ENCODE data around the gene ZSCAN12. TPM values are rescaled to one million over a fixed set of nuclear protein-coding genes. Genes with fewer than 3 reads are reported as not detected.
"Not testable (repeated sequence)": the region's sequence is repeated elsewhere in the genome, so short reads cannot be mapped to it uniquely, and the experiment has no call there.

The ZSCAN12 gene
- polyA plus RNA-seq, 1 donor (not counting 4 experiments of a cell fraction or from before 2014, with no cell fraction given) = 4.0 TPM

DNA sequence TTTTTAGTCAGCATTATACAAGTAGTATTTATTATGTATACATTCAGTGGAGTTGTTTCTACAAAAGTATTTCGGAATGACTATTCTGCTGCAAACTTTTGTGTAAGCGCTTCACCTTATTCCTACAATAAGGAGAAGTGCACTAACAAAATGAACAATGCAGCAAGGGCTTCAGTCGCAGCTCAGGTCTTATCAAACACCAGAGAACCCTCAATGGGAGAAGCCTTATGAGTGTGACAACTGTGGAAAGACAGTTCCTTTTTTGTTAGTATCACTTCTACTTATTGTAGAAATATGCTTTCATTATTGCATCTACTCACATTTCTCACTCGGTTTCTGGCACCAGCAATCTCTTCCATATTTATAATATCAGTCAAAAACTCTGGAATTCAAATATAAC, 31.0 kb downstream of the ZSCAN12 start:
- no peak for TF ChIP-seq EZH2 (IDR thresholded peaks at IDR 0.05; ENCODE audit: low read length)
- TF ChIP-seq, protein P1, sequence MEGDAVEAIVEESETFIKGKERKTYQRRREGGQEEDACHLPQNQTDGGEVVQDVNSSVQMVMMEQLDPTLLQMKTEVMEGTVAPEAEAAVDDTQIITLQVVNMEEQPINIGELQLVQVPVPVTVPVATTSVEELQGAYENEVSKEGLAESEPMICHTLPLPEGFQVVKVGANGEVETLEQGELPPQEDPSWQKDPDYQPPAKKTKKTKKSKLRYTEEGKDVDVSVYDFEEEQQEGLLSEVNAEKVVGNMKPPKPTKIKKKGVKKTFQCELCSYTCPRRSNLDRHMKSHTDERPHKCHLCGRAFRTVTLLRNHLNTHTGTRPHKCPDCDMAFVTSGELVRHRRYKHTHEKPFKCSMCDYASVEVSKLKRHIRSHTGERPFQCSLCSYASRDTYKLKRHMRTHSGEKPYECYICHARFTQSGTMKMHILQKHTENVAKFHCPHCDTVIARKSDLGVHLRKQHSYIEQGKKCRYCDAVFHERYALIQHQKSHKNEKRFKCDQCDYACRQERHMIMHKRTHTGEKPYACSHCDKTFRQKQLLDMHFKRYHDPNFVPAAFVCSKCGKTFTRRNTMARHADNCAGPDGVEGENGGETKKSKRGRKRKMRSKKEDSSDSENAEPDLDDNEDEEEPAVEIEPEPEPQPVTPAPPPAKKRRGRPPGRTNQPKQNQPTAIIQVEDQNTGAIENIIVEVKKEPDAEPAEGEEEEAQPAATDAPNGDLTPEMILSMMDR (optimal IDR thresholded peaks at IDR 0.05 in 1 of 3, IDR thresholded peaks at IDR 0.05 in 1 of 3, conservative IDR thresholded peaks at IDR 0.05 in 1 of 3; ENCODE audit: extremely low read depth in 1 of 3, insufficient read depth in 2 of 3, low read length in 3 of 3) = no peak
- peaks cover 6 to 13% of the 10 kb centered on the region in 2 experiments for H3K36me3 ChIP-seq (ENCODE audit: control insufficient read depth in 2 of 2, extremely low read depth in 1 of 2, insufficient read depth in 2 of 2, low read length in 2 of 2)
- no peak overlapping the region for H2AFZ ChIP-seq (ENCODE audit: control insufficient read depth, low read length)
- dilution Hi-C loops (cut with MboI; ENCODE audit: extremely low pct_ligation_motif_present, low sequenced_read_pairs) = no loop called here
- DNase-seq (ENCODE audit: low read depth, low spot score) (no peak), FAIRE-seq (no peak)
- H3K79me2 ChIP-seq (ENCODE audit: control insufficient read depth, insufficient read depth, low read length) = no peaks in the 10 kb centered on the region
- H3K4me3 ChIP-seq (ENCODE audit: control insufficient read depth in 2 of 3, extremely low read depth in 1 of 3, insufficient read depth in 2 of 3, low read depth in 1 of 3, low read length in 3 of 3) = no peak overlapping the region
- H3K9me3 ChIP-seq (ENCODE audit: control insufficient read depth, low read depth, low read length) = no peaks in the 10 kb centered on the region
- no peaks in the 10 kb centered on the region for H4K20me1 ChIP-seq (ENCODE audit: control insufficient read depth, extremely low read depth, insufficient read depth, low read length)
- no peak overlapping the region for H3K27ac ChIP-seq (ENCODE audit: control insufficient read depth, insufficient read depth, low read length)
- H3K4me2 ChIP-seq (ENCODE audit: control insufficient read depth, extremely low read depth, insufficient read depth, low read depth, low read length) = no peak overlapping the region
- H3K9me1 ChIP-seq (ENCODE audit: control insufficient read depth, extremely low read depth, insufficient read depth, low read length) = no peaks in the 10 kb centered on the region
- H3K27me3 ChIP-seq (ENCODE audit: control insufficient read depth, extremely low read depth, insufficient read depth, low read length) = no peaks in the 10 kb centered on the region
- no peak overlapping the region for H3K9ac ChIP-seq (ENCODE audit: control insufficient read depth, extremely low read depth, insufficient read depth, low read length)
- no peaks in the 10 kb centered on the region for H3K4me1 ChIP-seq (ENCODE audit: control insufficient read depth, extremely low read depth, insufficient read depth, low read length)

DNA sequence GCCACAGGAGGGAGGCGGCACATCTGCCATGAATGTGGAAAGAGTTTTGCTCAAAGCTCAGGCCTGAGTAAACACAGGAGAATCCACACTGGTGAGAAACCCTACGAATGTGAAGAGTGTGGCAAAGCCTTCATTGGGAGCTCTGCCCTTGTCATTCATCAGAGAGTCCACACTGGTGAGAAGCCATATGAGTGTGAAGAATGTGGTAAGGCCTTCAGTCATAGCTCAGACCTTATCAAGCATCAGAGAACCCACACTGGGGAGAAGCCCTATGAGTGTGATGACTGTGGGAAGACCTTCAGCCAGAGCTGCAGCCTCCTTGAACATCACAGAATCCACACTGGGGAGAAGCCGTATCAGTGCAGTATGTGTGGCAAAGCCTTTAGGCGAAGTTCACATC, 34.0 kb downstream of the ZSCAN12 start:
- H3K36me3 ChIP-seq (ENCODE audit: control insufficient read depth in 2 of 2, extremely low read depth in 1 of 2, insufficient read depth in 2 of 2, low read length in 2 of 2) = peaks cover 6 to 13% of the 10 kb centered on the region in 2 experiments
- H3K4me1 ChIP-seq (ENCODE audit: control insufficient read depth, extremely low read depth, insufficient read depth, low read length); H3K9me3 ChIP-seq (ENCODE audit: control insufficient read depth, low read depth, low read length); FAIRE-seq; H3K27ac ChIP-seq (ENCODE audit: control insufficient read depth, insufficient read depth, low read length); H3K27me3 ChIP-seq (ENCODE audit: control insufficient read depth, extremely low read depth, insufficient read depth, low read length); H3K79me2 ChIP-seq (ENCODE audit: control insufficient read depth, insufficient read depth, low read length); H3K4me2 ChIP-seq (ENCODE audit: control insufficient read depth, extremely low read depth, insufficient read depth, low read depth, low read length); H4K20me1 ChIP-seq (ENCODE audit: control insufficient read depth, extremely low read depth, insufficient read depth, low read length); H3K9me1 ChIP-seq (ENCODE audit: control insufficient read depth, extremely low read depth, insufficient read depth, low read length); H2AFZ ChIP-seq (ENCODE audit: control insufficient read depth, low read length); H3K4me3 ChIP-seq (ENCODE audit: control insufficient read depth in 2 of 3, extremely low read depth in 1 of 3, insufficient read depth in 2 of 3, low read depth in 1 of 3, low read length in 3 of 3); H3K9ac ChIP-seq (ENCODE audit: control insufficient read depth, extremely low read depth, insufficient read depth, low read length); dilution Hi-C loops (cut with MboI; ENCODE audit: extremely low pct_ligation_motif_present, low sequenced_read_pairs); DNase-seq (ENCODE audit: low read depth, low spot score): not testable (repeated sequence)

DNA sequence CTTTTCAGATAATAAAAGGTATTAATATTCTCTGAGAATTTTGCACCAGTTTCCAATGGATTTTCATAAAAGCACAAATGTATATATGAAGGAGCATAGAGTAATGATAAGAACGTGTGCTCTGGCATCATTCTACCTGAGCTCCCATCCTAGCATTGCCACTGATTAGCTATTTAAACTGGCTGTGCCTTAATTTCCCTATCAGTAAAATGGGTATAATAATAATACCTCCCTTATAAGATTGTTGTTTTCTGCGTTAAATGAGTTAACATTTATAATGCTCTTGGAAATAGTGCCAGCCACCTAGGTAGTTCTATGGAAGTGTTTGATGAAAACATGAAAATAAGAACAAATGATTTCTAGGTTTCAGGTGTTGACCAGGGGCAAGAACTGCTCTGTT, 38.6 kb downstream of the ZSCAN12 start:
- Histone ChIP-seq H3K36me3 (ENCODE audit: control insufficient read depth in 2 of 2, extremely low read depth in 1 of 2, insufficient read depth in 2 of 2, low read length in 2 of 2) (peaks cover 6 to 12% of the 10 kb centered on the region in 2 experiments), H3K27me3 (ENCODE audit: control insufficient read depth, extremely low read depth, insufficient read depth, low read length) (no peaks in the 10 kb centered on the region), H3K4me2 (ENCODE audit: control insufficient read depth, extremely low read depth, insufficient read depth, low read depth, low read length) (no peak overlapping the region), H3K27ac (ENCODE audit: control insufficient read depth, insufficient read depth, low read length) (no peak overlapping the region), H4K20me1 (ENCODE audit: control insufficient read depth, extremely low read depth, insufficient read depth, low read length) (no peaks in the 10 kb centered on the region), H3K9me3 (ENCODE audit: control insufficient read depth, low read depth, low read length) (no peaks in the 10 kb centered on the region), H3K79me2 (ENCODE audit: control insufficient read depth, insufficient read depth, low read length) (no peaks in the 10 kb centered on the region), H3K9ac (ENCODE audit: control insufficient read depth, extremely low read depth, insufficient read depth, low read length) (no peak overlapping the region), H3K4me1 (ENCODE audit: control insufficient read depth, extremely low read depth, insufficient read depth, low read length) (peaks cover 6% of the 10 kb centered on the region), H3K9me1 (ENCODE audit: control insufficient read depth, extremely low read depth, insufficient read depth, low read length) (no peaks in the 10 kb centered on the region), H2AFZ (ENCODE audit: control insufficient read depth, low read length) (no peak overlapping the region), H3K4me3 (ENCODE audit: control insufficient read depth in 2 of 3, extremely low read depth in 1 of 3, insufficient read depth in 2 of 3, low read depth in 1 of 3, low read length in 3 of 3) (no peak overlapping the region)
- DNase-seq (ENCODE audit: low read depth, low spot score) (no peak), FAIRE-seq (no peak)
- dilution Hi-C loops (cut with MboI; ENCODE audit: extremely low pct_ligation_motif_present, low sequenced_read_pairs) = no loop called here
- TF ChIP-seq EZH2 (IDR thresholded peaks at IDR 0.05; ENCODE audit: low read length) = no peak
- TF ChIP-seq, protein P1 (optimal IDR thresholded peaks at IDR 0.05 in 1 of 3, IDR thresholded peaks at IDR 0.05 in 1 of 3, conservative IDR thresholded peaks at IDR 0.05 in 1 of 3; ENCODE audit: extremely low read depth in 1 of 3, insufficient read depth in 2 of 3, low read length in 3 of 3) = no peak

DNA sequence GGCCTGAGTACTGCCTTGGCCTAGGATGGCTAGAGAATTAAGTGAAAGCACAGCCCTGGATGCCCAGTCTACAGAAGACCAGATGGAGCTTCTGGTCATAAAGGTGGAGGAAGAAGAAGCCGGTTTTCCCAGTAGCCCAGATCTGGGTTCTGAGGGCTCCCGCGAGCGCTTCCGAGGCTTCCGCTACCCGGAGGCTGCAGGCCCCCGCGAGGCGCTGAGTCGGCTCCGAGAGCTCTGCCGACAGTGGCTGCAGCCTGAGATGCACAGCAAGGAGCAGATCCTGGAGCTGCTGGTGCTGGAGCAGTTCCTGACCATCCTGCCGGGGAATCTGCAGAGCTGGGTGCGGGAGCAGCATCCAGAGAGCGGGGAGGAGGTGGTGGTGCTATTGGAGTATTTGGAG, 40.0 kb downstream of the ZSCAN12 start:
- H3K36me3 ChIP-seq (ENCODE audit: control insufficient read depth in 2 of 2, extremely low read depth in 1 of 2, insufficient read depth in 2 of 2, low read length in 2 of 2); H2AFZ ChIP-seq (ENCODE audit: control insufficient read depth, low read length); H3K27ac ChIP-seq (ENCODE audit: control insufficient read depth, insufficient read depth, low read length); DNase-seq (ENCODE audit: low read depth, low spot score); H3K9ac ChIP-seq (ENCODE audit: control insufficient read depth, extremely low read depth, insufficient read depth, low read length); dilution Hi-C loops (cut with MboI; ENCODE audit: extremely low pct_ligation_motif_present, low sequenced_read_pairs); H3K27me3 ChIP-seq (ENCODE audit: control insufficient read depth, extremely low read depth, insufficient read depth, low read length); FAIRE-seq; H3K4me2 ChIP-seq (ENCODE audit: control insufficient read depth, extremely low read depth, insufficient read depth, low read depth, low read length); H3K4me3 ChIP-seq (ENCODE audit: control insufficient read depth in 2 of 3, extremely low read depth in 1 of 3, insufficient read depth in 2 of 3, low read depth in 1 of 3, low read length in 3 of 3); H4K20me1 ChIP-seq (ENCODE audit: control insufficient read depth, extremely low read depth, insufficient read depth, low read length); H3K79me2 ChIP-seq (ENCODE audit: control insufficient read depth, insufficient read depth, low read length); H3K9me3 ChIP-seq (ENCODE audit: control insufficient read depth, low read depth, low read length); H3K9me1 ChIP-seq (ENCODE audit: control insufficient read depth, extremely low read depth, insufficient read depth, low read length): not testable (repeated sequence)
- peaks cover 16% of the 10 kb centered on the region for H3K4me1 ChIP-seq (ENCODE audit: control insufficient read depth, extremely low read depth, insufficient read depth, low read length)

Data from keratinocyte (primary cell).